NCI-H2196 treated with DMSO at 0.1 percent for 48 hours (cell line): ENCODE measurements around the gene KCNJ14.
"Not testable (repeated sequence)": the region's sequence is repeated elsewhere in the genome, so short reads cannot be mapped to it uniquely, and the experiment has no call there.

Experiments
- DNase-seq: peaks from one replicate; lab custom pipeline; 2025; ENCODE audit not compliant: unreplicated experiment; lab: John Stamatoyannopoulos, UW

Gene KCNJ14

DNA sequence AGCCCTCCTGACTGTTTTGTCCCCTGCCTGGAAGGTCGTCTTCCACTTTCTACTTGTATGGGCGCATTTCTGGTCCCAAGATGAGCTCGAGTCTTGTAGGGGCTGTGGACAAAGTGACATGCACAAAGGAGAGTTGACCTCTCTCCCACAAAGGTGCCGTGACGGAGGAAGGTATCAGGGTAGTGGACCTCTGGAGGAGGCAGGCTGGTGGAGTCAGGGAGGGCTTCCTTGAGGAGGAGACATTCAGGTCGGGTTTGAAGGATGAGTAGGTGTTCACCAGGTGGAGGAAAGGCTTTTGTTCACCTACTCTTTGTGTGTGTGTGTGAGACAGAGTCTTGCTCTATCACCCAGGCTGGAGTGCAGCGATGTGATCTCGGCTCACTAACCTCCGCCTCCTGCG is 15.5 kb downstream of the KCNJ14 start:
- DNase-seq, result no peak

DNA sequence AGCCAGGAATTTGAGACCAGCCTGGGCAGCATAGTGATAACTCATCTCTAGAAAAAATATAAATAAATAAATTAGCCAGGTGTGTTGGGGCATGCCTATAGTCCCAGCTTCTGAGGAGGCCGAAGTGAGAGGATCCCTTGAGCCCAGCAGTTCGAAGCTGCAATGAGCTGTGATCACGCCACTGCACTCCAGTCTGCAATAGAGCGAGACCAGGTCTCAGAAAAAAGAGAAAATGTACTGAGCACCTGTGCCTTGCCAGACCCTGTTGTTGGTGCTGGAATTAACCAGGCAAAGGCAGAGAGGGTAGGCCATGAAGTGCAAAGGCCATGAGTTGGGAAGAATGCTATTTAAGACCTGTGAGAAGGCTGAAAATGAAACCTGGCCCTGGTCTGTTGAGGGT is 16.5 kb downstream of the KCNJ14 start:
- no peak for DNase-seq

DNA sequence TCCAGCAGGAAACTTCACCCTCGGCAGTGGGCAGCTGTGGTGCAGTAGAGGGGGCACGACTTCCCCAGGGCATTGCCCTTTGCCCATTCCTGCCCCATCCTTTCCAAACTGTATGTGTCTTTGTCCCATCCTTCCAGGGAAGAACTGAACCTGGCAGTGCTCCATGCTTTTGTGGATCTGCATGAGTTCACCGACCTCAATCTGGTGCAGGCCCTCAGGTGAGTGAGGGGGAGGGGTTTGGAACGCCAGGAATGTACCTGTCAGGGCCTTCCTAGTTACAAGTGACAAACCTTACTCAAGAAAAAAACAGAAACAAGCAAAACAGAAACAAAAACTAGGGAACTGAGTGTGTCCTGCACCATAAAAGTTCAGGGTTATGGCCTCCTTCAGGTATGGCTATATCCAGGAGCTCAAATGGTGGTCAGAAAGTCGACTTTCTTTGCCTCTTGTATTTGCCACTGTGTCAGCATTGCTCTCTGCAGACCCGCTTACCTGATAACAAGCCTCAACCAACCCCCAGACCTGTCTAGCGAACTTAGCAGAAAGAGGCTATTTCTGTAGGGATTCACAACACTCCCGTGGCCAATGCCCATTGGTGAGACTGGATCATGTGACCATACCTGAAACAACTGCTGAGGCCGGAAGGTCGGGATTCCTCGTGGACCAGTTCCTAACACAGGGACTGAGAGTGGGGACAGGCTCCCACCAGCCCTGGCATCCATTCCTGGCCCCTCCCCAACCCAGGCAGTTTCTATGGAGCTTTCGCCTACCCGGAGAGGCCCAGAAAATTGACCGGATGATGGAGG is 18.0 kb downstream of the KCNJ14 start:
- DNase-seq, result no peak

DNA sequence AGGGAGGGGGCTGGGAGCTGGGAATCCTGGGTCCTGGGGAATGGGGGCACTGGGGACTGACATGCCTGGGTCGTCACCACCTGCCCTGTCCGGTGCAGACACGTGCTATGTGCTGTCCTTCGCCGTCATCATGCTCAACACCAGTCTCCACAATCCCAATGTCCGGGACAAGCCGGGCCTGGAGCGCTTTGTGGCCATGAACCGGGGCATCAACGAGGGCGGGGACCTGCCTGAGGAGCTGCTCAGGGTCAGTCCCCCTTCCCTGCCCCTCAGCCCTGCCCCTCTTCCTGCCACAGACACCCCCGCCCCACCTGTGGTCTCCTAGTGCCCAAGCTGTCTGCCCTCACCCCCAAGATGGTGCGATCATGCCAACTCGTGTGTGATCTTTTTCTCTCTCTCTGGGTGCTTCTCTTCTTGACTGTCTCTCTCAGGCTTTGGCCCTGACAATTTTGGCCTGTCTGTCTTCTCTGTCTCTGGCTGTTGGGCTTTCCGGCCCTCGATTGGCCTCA is 18.8 kb downstream of the KCNJ14 start:
- DNase-seq, result no peak

DNA sequence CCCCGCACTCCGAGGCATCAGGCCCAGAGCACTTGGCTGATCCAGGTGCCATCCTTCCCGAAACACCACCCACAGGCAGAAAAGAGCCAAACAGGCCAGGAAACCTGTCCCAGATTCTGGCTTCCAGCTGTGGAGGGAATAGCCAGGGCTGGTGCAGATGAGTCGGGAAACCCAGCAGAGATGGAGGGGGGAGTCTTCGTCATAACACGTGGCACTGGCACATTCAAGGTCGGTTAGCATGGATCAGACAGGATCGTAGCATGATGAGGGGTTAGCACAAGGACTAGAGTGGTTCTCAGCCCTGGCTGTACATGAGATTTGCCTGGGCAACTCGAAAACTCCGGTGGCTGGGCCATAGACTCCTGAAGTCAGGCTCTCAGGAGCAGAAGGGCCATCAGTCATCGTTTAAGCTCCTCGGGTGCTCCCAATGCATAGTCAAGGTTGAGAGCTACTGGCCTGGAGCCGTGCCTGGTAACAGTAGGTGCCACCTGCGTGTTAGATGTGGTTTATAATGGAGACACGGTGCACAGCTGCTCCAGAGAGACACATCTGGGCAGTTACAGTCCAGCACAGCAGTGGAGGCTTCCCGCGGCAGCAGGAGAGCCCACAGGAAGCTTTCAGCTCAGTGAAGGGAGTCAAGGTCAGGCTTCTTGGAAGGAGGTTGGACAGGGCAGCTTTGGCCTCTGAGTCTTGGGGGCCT is 20.1 kb downstream of the KCNJ14 start:
- no peak for DNase-seq

DNA sequence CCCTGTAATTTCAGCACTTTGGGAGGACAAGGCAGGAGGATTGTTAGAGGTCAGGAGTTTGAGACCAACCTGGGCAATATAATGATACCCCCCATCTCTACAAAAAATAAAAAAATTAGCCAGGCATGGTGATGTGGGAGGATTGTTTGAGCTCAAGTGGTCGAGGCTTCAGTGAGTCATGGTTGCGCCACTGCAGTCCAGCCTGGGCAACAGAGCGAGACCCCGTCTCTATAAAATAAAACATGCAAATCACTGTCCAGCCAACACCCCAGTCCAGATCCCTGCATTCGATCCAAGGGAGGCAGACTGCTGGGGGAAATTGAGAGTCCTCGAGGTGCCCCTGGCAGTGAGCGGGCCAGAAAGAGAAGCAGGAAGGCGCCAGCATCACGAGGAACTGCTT is 20.8 kb downstream of the KCNJ14 start:
- DNase-seq, result no peak

DNA sequence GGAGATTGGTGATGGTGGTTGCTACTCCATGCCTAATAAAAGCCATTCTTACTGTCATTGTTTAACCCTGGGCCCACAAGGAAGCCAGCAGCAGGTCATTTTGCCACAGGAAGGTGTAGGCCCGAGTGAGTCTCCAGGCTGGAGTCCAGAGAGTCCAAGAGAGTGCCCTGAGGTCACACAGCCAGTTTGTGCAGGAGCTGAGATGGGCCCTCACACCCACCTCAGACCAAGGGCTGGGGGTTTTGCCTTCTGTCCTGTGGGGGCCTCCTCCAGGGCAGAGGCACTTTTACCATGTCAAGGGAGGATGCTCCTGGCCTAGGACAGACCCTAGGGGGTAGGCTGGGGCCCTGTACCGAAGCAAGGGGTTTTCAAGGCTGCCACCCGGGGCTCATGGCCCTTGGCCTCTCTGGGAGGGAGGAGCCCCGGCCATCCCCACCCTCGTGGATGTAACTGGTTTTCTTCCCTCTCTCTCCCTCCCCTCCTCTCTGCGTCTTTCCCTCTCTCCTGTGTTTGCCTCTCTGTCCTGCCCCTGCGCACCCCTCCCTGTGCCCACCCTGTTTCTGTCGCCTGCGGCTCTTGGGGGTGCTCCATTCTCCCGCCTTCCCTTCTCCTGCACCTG is 21.8 kb downstream of the KCNJ14 start:
- DNase-seq, result no peak

DNA sequence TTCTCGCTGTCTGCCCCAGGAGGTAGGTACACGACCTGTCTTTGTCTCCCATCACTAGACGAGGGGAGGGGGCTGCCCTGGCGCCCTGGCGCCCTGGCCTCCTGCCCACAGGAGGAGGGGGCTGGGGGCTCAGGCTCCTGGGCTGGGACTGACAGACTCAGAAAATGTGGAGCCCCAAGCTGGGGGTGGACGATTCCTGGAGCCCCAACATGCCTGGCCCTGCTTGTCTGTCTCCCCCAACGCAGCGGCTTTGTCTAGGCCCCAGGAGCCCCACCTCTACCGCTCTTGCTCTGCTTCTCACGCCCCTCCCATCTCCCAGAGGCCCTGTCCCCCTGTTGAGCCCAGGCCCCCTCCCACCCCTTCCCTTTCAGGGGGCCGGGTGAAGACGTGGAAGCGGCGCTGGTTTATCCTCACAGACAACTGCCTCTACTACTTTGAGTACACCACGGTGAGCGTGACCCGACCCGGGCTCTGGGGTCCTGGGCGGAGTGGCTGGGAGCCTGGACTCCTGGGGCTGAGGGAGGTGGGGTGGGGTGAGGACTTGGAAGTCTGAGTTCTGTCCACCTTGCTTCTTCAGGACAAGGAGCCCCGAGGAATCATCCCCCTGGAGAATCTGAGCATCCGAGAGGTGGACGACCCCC is 22.4 kb downstream of the KCNJ14 start:
- DNase-seq, result no peak

DNA sequence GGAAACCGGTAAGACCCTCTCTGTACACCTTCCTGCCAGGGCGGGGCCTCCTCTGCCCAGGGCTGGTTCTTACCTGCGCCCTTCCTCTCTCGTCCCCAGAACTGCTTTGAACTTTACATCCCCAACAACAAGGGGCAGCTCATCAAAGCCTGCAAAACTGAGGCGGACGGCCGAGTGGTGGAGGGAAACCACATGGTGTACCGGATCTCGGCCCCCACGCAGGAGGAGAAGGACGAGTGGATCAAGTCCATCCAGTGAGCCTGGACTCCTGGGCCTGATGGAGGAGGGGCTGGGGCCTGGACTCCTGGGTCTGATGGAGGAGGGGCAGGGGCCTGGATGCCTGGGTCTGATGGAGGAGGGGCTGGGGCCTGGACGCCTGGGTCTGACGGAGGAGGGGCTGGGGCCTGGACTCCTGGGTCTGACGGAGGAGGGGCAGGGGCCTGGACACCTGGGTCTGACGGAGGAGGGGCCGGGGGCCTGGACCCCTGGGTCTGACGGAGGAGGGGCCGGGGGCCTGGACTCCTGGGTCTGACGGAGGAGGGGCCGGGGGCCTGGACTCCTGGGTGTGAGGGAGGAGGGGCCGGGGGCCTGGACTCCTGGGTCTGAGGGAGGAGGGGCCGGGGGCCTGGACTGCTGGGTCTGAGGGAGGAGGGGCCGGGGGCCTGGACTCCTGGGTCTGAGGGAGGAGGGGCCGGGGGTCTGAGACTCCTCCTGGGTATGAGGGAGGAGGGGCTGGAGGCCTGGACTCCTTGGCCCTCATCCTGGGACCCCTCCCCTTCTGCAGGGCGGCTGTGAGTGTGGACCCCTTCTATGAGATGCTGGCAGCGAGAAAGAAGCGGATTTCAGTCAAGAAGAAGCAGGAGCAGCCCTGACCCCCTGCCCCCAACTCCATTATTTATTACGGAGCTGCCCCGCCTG is 23.2 kb downstream of the KCNJ14 start:
- DNase-seq, result no peak

DNA sequence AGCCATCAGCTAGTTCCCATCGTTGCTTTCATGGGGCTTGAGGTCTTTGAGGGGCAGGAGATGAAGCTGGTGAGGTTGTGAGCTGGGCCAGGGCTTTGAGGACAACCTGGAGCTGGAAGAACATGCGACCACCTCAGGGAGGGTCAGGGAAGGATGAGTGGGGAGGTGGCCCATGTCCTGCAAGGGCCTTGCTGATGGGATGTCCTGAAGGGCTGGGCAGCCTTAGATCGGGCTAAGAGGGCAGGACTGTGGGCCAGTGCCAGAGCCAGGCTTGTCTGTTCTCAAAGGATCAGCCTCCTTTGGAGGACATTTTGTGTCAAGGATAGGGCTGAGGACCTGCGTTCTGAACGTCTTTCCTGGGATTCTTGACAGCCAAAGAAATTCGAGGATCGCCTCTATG is 24.3 kb downstream of the KCNJ14 start:
- no peak for DNase-seq

DNA sequence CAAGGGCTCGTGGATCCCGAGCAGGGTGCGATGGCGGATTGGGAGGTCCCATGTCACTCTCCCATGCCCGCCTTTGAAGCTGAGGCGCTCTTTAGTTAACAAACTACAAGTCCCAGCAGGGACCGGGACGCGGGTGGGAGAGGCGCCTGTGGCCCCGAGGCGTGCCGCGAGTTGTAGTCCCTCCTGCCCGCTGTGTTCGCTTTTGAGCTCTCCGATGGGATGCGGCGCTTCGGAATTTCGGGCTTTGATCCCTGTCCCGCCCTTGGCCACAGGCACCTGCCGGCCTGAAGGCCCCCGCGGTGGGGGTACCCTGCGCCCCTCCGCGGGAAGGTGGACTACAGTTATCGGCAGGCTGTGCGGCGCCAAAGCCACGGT is 24.8 kb downstream of the KCNJ14 start:
- DNase-seq, result no peak

DNA sequence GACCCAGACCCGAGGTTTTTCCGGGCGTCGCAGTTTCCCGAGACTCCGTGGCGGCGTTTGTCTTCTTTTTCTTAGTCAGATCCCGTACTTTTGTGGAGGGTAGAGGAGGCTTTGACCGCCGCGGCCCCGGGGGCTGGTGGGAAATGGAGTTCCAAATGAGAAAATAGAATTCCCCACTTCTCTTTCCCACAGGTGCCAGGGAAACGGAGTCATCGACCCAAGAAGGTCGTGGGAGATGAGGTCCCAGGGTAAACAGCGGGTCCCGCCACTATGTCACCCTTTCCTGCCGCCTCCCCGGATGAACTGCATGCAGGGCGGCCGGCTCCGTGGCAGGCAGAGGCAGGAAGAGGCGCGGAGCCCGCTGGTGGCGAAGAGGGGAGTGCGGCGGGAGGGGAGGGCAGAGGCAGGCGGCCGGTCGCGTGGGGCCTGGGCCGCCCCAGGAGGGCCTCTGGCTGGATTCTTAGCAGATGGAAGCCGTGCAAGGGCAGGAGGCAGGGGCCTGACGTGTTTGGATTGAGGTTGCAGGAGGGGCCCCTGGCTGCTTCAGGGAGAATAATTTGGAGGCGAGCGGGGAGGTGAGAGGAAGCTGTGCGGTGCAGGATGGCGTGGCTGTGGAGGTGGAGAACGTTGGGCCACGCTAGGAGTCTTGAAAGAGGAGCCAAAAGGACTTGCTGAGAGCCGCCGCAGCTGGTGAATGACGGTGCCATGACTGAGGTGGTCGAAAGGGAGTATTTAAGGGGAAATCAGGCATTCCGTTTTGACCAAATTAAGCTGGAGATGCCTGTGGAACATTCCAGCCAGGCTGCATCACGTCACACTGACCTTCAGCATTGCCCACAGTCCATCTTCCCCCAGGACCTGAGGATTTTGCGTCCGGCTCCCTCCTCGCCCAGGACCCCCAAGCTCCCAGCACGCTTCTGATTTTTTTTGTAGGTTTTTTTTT is 25.5 kb downstream of the KCNJ14 start:
- DNase-seq, result no peak

DNA sequence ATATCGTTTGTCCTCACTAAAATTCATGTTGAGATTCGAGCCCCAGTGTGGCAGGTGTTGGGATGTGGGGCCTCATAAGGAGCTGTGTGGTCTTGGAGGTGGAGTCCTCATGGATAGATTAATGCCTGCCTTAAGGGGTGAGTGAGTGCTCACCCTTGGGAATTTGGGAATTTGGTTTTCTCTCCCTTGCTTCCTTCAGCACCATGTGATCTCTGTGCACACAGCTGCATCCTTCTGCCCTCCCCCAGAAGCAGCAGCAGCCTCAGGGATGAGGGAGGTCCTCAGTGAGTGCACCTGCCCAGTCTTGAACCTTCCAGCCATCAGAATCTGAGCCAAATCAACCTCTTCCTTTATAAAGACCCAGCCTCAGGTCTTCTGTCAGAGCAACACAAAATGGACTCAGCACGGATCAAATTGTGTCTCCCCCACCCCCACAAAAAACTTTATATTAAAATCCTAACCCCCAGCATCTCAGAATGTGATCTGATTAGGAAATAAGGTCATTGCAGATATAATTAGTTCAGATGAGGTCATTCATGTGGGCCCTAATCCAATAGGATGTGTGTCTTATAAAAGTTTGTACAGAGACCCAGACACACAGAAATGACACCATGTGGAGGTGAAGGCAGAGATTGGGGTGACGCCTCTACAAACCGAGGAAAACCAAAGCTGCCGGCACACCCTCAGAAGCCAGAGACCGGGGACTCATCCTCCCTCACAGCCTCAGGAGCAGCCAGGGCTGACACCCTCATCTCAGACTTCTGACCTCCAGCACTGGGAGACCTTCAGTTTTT is 26.7 kb downstream of the KCNJ14 start:
- peak; percentile 35 for DNase-seq

DNA sequence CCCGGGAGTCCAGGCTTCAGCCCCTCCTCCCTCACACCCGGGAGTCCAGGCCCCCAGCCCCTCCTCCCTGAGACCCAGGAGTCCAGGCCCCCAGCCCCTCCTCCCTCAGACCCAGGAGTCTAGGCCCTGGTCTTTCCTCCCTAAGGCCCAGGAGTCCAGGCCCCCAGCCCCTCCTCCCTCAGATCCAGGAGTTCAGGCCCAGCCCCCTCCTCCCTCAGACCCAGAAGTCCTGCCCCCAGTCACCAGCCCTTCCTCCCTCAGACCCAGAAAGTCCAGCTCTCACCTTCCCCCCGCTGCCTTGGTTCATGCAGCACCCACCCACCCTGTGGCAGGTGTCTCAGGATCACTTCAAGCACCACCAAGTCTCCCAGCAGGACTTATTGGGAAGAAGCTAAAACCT is 27.9 kb downstream of the KCNJ14 start:
- DNase-seq, result no peak

DNA sequence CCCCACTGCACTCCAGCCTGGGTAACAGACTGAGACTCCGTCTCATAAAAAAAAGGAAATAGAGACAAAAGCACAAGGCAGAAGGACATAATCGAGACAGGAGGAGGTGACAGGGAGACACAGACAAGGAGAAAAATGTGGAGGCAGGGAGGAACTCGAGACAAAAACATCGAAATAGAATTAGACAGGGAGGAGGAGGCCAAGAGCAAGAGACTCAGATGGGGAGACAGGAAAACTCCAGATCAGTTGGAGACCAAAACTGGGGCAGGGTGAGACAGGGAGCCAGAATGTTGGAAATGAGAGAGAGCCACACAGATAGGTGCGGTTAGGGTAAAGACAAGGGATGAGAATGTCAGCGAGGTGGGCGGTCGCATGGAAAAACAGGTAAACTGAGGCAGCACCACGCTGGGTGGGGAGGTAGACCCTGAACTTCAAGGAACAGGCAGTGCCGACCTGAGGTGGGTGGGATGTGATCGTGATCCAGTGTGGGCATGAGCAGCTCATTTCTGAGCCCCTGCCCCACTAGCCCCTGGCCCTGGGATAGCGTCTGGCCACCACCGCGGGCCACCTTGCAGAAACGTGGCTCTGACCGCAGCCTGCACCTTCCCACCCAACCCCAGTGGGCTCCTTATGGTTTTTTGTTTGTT is 29.0 kb downstream of the KCNJ14 start:
- DNase-seq, result no peak

DNA sequence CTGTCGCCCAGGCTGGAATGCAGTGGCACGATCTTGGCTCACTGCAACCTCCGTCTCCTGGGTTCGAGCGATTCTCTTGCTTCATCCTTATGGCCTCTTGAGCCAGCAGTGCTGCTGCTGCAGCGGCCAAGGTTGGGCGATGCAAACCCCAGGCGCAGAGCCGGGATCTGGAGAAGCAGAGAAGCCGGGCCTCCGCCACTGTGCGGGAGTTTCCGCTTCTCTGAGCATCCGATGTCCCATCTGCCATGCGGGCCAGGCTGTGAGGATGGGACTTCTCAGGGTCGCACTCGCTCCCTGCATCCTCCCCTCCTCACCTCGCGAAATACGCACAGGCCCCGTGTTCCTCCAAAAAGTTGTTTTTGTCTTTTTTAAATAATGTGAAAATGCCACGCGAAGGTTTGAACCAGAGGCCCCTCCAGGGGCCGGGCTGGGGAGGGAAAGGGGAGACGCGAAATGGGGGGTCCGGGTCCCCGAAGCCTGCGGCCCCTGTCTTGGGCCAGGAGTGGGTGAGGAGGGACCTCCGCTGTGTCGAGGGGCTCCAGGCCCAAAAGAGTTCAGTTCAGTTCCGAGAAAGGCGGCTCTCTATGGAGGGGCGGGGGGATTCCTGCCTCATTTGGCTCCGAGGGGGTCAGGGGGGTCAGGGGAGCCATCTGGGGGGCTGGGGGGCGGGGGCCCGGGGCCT is 29.7 kb downstream of the KCNJ14 start:
- no peak for DNase-seq

DNA sequence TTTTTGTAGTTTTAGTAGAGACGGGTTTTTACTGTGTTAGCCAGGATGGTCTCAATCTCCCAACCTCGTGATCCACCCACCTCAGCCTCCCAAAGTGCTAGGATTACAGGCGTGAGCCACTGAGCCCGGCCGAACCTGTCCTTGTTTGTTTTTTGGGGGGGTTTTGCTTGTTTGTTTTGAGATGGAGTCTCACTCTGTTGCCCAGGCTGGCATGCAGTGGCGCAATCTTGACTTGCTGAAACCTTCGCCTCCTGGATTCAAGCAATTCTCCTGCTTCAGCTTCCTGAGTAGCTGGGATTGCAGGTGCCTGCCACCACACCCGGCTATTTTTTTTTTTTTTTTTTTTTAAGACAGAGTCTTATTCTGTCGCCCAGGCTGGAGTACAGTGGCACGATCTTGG is 31.3 kb downstream of the KCNJ14 start:
- DNase-seq, result not testable (repeated sequence)

DNA sequence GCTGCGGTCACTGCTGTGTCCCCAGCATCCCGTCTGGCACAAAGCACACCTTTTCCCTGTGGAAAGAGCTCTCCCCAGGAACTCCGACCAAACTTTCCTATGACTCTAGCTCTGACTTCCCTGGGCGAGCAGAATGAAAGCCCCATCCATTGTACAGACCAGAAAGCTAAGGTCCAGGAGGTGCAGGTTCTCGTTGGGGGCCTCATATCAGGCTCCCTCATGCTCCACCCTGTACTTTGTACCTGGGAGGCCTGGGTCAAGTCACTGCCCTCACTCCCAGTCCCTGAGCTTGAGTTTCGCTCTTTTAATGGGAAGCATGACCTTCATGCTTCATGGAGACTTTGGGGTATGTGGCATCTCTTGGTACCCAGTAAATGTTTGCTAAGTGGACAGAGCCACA is 32.2 kb downstream of the KCNJ14 start:
- DNase-seq, result no peak
